A673 (cell line): ENCODE results near the gene CUX1. TPM values are rescaled to one million over a fixed set of nuclear protein-coding genes. Genes with fewer than 3 reads are reported as not detected.

Experiments
- BruUV-seq: library from RNA; stranded (reverse); fragments of 400-500 nt; replicated peaks from 2 replicates; lab custom pipeline; 2021; lab: Mats Ljungman, UMichigan
- CTCF ChIA-PET: fragments of 300-600 bp; sonication (Branson Sonifier 250); formaldehyde crosslinking; loops from one replicate; lab custom pipeline; 2022; ENCODE audit warnings: antibody characterized with exemption; lab: Charles Lee
- POLR2A ChIA-PET: fragments of 300-600 bp; sonication (Branson Sonifier 250); formaldehyde crosslinking; loops from one replicate; lab custom pipeline; 2022; ENCODE audit warnings: antibody characterized with exemption; ENCODE audit not compliant: low non-redundant PET; lab: Charles Lee
- DNase-seq: peaks from one replicate; pipeline ENCODE4 v3.0.0-alpha.2; 2015; ENCODE audit warnings: low spot score
- H3K27ac ChIP-seq: fragments of 200-600 bp; sonication (generic); 2 replicates; pipeline ENCODE4 v1.5.1; 2016; ENCODE audit warnings: mixed run types, low read depth, mild to moderate bottlenecking, mixed read lengths, antibody characterized with exemption, low read length; ENCODE audit not compliant: poor library complexity, severe bottlenecking
- H3K27me3 ChIP-seq: fragments of 200-600 bp; sonication (generic); replicated peaks from 2 replicates; pipeline ENCODE4 v1.6.1; 2017; ENCODE audit warnings: mixed run types, low read depth, mild to moderate bottlenecking, mixed read lengths, antibody characterized with exemption, low read length; ENCODE audit not compliant: insufficient read depth, poor library complexity
- H3K36me3 ChIP-seq: fragments of 200-600 bp; sonication (generic); 2 replicates; pipeline ENCODE4 v1.6.1; 2016; ENCODE audit warnings: mixed run types, mild to moderate bottlenecking, mixed read lengths, antibody characterized with exemption, low read length; ENCODE audit not compliant: insufficient read depth, poor library complexity, severe bottlenecking
- H3K4me1 ChIP-seq: fragments of 200-600 bp; sonication (generic); 2 replicates; pipeline ENCODE4 v1.6.1; 2017; ENCODE audit warnings: mixed run types, mild to moderate bottlenecking, mixed read lengths, antibody characterized with exemption, low read length; ENCODE audit not compliant: insufficient read depth, poor library complexity, severe bottlenecking
- H3K4me3 ChIP-seq: fragments of 200-600 bp; sonication (generic); 2 replicates; pipeline ENCODE4 v1.5.1; 2016; ENCODE audit warnings: low read depth, mixed run types, mild to moderate bottlenecking, mixed read lengths, low read length; ENCODE audit not compliant: poor library complexity, severe bottlenecking
- H3K9me3 ChIP-seq: fragments of 200-600 bp; sonication (generic); 2 replicates; pipeline ENCODE4 v1.6.1; 2016; ENCODE audit warnings: mixed run types, low read depth, mild to moderate bottlenecking, mixed read lengths, antibody characterized with exemption, low read length; ENCODE audit not compliant: poor library complexity, severe bottlenecking
- CTCF ChIP-seq: fragments of 300-800, 200-600 bp; sonication (generic); conservative IDR thresholded peaks from 2 replicates; pipeline ENCODE4 v1.5.1; 2017; ENCODE audit warnings: low read depth, mild to moderate bottlenecking, antibody characterized with exemption, low read length, moderate library complexity, mixed read lengths
- EZH2 ChIP-seq: fragments of 200-600 bp; sonication (generic); IDR thresholded peaks from 2 replicates; pipeline ENCODE4 v1.6.1; 2017; ENCODE audit warnings: borderline replicate concordance, low read depth, mild to moderate bottlenecking, mixed read lengths, antibody characterized with exemption, low read length; ENCODE audit not compliant: poor library complexity, severe bottlenecking
- intact Hi-C: fragments of 100-400 bp; cut with micrococcal nuclease; formaldehyde crosslinking; loops from one replicate; pipeline ENCODE4 v1.10.0; 2022; ENCODE audit not compliant: unreplicated experiment
- total RNA-seq: library from RNA; stranded (reverse); gene quantifications from 2 replicates; pipeline ENCODE4 v1.2.3, GENCODE V29; 2021

The CUX1 gene
- total RNA-seq, 1 experiment from 2014 or later: 49.4 TPM

GRCh38 chr7:102197599-102197998, 380.2 kb downstream of the CUX1 start:
- CTCF ChIA-PET: interaction anchor here (1.0 kb wide), 1 partner anchor 39 kb away, joined by 3 read pairs; no protein-coding TSS in a partner anchor
- Histone ChIP-seq H3K4me3 (no peak overlapping the region), H3K27ac (no peak overlapping the region), H3K9me3 (no peaks in the 10 kb centered on the region), H3K4me1 (peaks cover 6% of the 10 kb centered on the region), H3K27me3 (no peaks in the 10 kb centered on the region), H3K36me3 (no peaks in the 10 kb centered on the region)
- intact Hi-C loops: no loop called here
- BruUV-seq: no TSS peak
- TF ChIP-seq CTCF: no peak
- TF ChIP-seq EZH2: no peak
- POLR2A ChIA-PET: no interaction called here
- DNase-seq: no peak

GRCh38 chr7:102198417-102198956, 381.1 kb downstream of the CUX1 start:
- DNase-seq: no peak
- no peak for TF ChIP-seq EZH2
- TF ChIP-seq CTCF: no peak
- H3K27ac ChIP-seq: no peak overlapping the region
- no peaks in the 10 kb centered on the region for H3K9me3 ChIP-seq
- CTCF ChIA-PET: interaction anchor here (1.0 kb wide), 1 partner anchor 38 kb away, joined by 3 read pairs; no protein-coding TSS in a partner anchor
- no TSS peak for BruUV-seq
- H3K4me3 ChIP-seq: no peak overlapping the region
- no peaks in the 10 kb centered on the region for H3K36me3 ChIP-seq
- no peaks in the 10 kb centered on the region for H3K4me1 ChIP-seq
- POLR2A ChIA-PET: no interaction called here
- H3K27me3 ChIP-seq: no peaks in the 10 kb centered on the region
- intact Hi-C loops: no loop called here

- ChIA-PET POLR2A (no interaction called here), CTCF (no interaction called here)
- H3K4me1 ChIP-seq: no peaks in the 10 kb centered on the region
- no peak overlapping the region for H3K27ac ChIP-seq
- no peaks in the 10 kb centered on the region for H3K27me3 ChIP-seq
- no peaks in the 10 kb centered on the region for H3K9me3 ChIP-seq
- intact Hi-C loops: no loop called here
- DNase-seq: no peak
- H3K36me3 ChIP-seq: no peaks in the 10 kb centered on the region
- no peak for TF ChIP-seq EZH2
- TF ChIP-seq CTCF: no peak
- BruUV-seq: no TSS peak
- H3K4me3 ChIP-seq: no peak overlapping the region
Measured at GRCh38 chr7:102201576-102201975, 384.1 kb downstream of the CUX1 start.
